ENCODE measurements around the gene PPP2R3A.
A peak's percentile ranks its signal among the peaks of the same experiment; 100 is the strongest.

Gene PPP2R3A

DNA sequence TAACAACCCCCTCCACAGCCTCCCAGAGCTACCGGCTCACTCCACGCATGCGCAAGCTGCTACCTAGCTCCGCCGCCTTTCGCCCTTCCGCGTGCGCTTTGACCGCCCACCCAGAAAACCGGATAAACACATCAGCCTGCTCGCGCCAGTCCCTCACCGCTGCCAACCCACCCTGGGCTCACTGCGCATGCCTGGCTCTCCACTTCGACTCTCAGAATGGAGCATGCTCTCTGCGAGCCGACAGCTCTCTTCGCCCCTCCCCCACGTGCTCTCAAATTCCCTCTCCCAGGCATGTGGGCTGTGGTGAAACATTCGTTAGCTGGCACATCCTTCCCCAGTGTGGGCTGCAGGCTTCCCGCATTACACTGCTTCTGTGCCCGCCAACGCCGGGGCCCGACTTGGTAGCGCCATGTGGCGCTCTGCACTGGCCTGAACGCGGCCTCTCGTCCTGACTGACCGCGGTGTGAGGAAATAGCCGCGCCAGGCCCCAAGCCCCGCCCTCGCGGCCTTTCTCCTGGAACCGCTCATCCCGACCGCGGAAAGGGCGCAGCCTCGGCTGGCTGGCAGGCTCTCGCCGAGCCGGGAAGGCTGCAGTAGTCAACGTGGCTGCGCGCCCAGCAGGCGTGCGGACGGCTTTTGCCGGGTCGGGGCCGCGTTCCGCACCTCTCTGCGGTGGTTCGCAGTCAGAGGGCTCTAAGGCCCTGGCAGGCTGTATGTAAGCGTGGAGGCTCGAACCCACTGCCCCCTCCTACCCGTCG is 231.1 kb downstream of the PPP2R3A start:
- peak; percentile 100 for DNase-seq

DNA sequence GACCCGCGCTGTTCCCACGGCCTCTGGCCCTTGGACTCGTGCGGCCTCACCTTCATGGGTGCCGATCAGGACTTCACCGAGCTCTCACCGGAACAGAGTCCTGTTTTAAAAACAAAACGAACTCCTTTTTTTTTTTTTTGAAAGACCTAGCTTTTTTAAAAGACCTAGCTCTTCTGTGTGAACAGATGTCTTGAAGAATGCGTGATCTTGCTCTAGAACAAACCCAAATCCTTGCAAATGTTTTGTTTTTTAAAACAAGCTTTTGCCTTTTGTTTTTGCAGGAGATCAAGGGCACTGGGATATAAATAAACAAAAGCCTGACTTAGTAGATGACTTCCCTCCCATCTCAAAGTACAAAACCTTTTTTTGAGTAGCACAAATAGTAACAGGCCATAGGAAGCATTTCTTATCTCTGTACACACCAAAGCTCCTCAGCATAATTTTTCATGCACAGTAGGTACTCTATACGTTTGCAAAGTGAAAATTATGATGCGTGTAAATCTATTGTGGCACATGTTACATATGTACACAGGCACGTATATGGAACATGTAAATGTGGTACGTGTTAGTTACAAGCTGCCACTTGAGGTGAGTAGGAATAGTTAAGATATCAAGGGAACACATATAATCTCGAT is 231.7 kb downstream of the PPP2R3A start:
- peak; percentile 49 for DNase-seq
